CD14-positive monocyte (primary cell): ENCODE data around the gene TGFBR3. TPM values are rescaled to one million over a fixed set of nuclear protein-coding genes. Genes with fewer than 3 reads are reported as not detected.

Source experiments
- DNase-seq, 3 donors: peaks; one replicate each; pipeline ENCODE4 v3.0.0-alpha.2; 2011 to 2022
- H2AFZ ChIP-seq: 2 replicates; pipeline ENCODE4 v1.6.0; 2012; ENCODE audit warnings: mild to moderate bottlenecking, low read depth, low read length, inconsistent platforms; ENCODE audit not compliant: insufficient read depth, poor library complexity, severe bottlenecking
- H3K27ac ChIP-seq, 2 donors: 1 replicate in 1 of 2; 2 replicates in 1 of 2; pipeline ENCODE4 v1.5.1; 2012 to 2013; ENCODE audit warnings: low read length in 2 of 2, control low read depth in 1 of 2, inconsistent platforms in 1 of 2, low read depth in 1 of 2, mild to moderate bottlenecking in 1 of 2
- H3K27me3 ChIP-seq, 2 donors: one replicate each; pipeline versions ENCODE4 v1.6.0 to v1.6.1; 2011 to 2013; ENCODE audit warnings: low read length in 2 of 2; ENCODE audit not compliant: control insufficient read depth in 2 of 2, insufficient read depth in 2 of 2
- H3K36me3 ChIP-seq, 2 donors: replicated peaks in 1 of 2; 1 replicate in 1 of 2; 2 replicates in 1 of 2; pipeline versions ENCODE4 v1.5.1 to v1.6.1; 2012 to 2013; ENCODE audit warnings: low read length in 2 of 2, control low read depth in 1 of 2, inconsistent platforms in 1 of 2, mild to moderate bottlenecking in 1 of 2; ENCODE audit not compliant: insufficient read depth in 2 of 2, control insufficient read depth in 1 of 2
- H3K4me1 ChIP-seq, 2 donors: 1 replicate in 1 of 2; 2 replicates in 1 of 2; pipeline versions ENCODE4 v1.5.1 to v1.6.1; 2012 to 2013; ENCODE audit warnings: low read length in 2 of 2, control low read depth in 1 of 2, inconsistent platforms in 1 of 2, mild to moderate bottlenecking in 1 of 2, moderate library complexity in 1 of 2; ENCODE audit not compliant: insufficient read depth in 2 of 2, control insufficient read depth in 1 of 2
- H3K4me2 ChIP-seq: replicated peaks from 2 replicates; pipeline ENCODE3; 2012; ENCODE audit warnings: low read length, moderate library complexity, mild to moderate bottlenecking; ENCODE audit not compliant: poor library complexity, severe bottlenecking; ENCODE audit errors: extremely low read depth
- H3K4me3 ChIP-seq, 3 experiments: fragments of 200-600 bp in 1 of 3; sonication (generic) in 1 of 3; replicated peaks in 1 of 3; 1 replicate in 2 of 3; 2 replicates in 1 of 3; pipeline ENCODE4 v1.5.1; 2011 to 2013; ENCODE audit warnings: low read length in 3 of 3, mild to moderate bottlenecking in 3 of 3, control low read depth in 2 of 3, low read depth in 2 of 3, inconsistent platforms in 1 of 3, moderate library complexity in 1 of 3
- H3K79me2 ChIP-seq: 2 replicates; pipeline ENCODE4 v1.6.0; 2012; ENCODE audit warnings: mild to moderate bottlenecking, control low read depth, inconsistent platforms, low read length, moderate library complexity; ENCODE audit not compliant: insufficient read depth
- H3K9ac ChIP-seq: 2 replicates; pipeline ENCODE4 v1.6.0; 2017; ENCODE audit warnings: low read length, mild to moderate bottlenecking; ENCODE audit not compliant: insufficient read depth, poor library complexity, severe bottlenecking
- H3K9me3 ChIP-seq, 2 donors: replicated peaks in 1 of 2; 1 replicate in 1 of 2; 2 replicates in 1 of 2; pipeline versions ENCODE4 v1.5.1 to v1.6.1; 2012 to 2013; ENCODE audit warnings: low read length in 2 of 2, control low read depth in 1 of 2; ENCODE audit not compliant: control insufficient read depth in 1 of 2, insufficient read depth in 1 of 2
- H4K20me1 ChIP-seq: 2 replicates; pipeline ENCODE4 v1.6.0; 2012; ENCODE audit warnings: mild to moderate bottlenecking, low read length, control low read depth, moderate library complexity; ENCODE audit not compliant: insufficient read depth
- H3K27ac Mint-ChIP-seq, 7 donors: one replicate each; pipeline ENCODE4 v1.8.0; 2020; ENCODE audit warnings: mild to moderate bottlenecking in 7 of 7, mixed read lengths in 7 of 7, moderate library complexity in 6 of 7, inconsistent platforms in 2 of 7
- H3K27me3 Mint-ChIP-seq, 3 donors: one replicate each; pipeline ENCODE4 v1.8.0; 2021 to 2022; ENCODE audit warnings: low read depth in 3 of 3, mild to moderate bottlenecking in 3 of 3, mixed read lengths in 3 of 3, moderate library complexity in 3 of 3, inconsistent platforms in 1 of 3
- H3K36me3 Mint-ChIP-seq, 2 donors: one replicate each; pipeline ENCODE4 v1.8.0; 2020; ENCODE audit warnings: mixed read lengths in 2 of 2, inconsistent platforms in 1 of 2, mild to moderate bottlenecking in 1 of 2
- H3K4me1 Mint-ChIP-seq: one replicate; pipeline ENCODE4 v1.8.0; 2020; ENCODE audit warnings: mild to moderate bottlenecking, mixed read lengths
- H3K4me3 Mint-ChIP-seq, 2 donors: one replicate each; pipeline ENCODE4 v1.8.0; 2020; ENCODE audit warnings: mild to moderate bottlenecking in 2 of 2, mixed read lengths in 2 of 2, moderate library complexity in 1 of 2
- H3K9me3 Mint-ChIP-seq, 7 donors: one replicate each; pipeline ENCODE4 v1.8.0; 2020 to 2022; ENCODE audit warnings: mixed read lengths in 7 of 7, mild to moderate bottlenecking in 6 of 7, moderate library complexity in 6 of 7, inconsistent platforms in 2 of 7
- CTCF ChIP-seq: fragments of 200-600 bp; IDR thresholded peaks from one replicate; pipeline ENCODE4 v1.8.0; 2022; ENCODE audit warnings: antibody characterized with exemption, mild to moderate bottlenecking
- WGBS: methylation state at CpG from one replicate; pipeline ENCODE4 v1.1.5; 2013; ENCODE audit warnings: missing lambda C conversion rate; ENCODE audit not compliant: insufficient coverage; 5-methylcytosine and 5-hydroxymethylcytosine counted together
- intact Hi-C, 2 donors: fragments of 100-400 bp; cut with micrococcal nuclease; formaldehyde crosslinking; loops; one replicate each; pipeline versions ENCODE4 v1.15.0 to v1.15.1; 2023
- polyA plus RNA-seq, 3 donors: library from polyadenylated mRNA; depleted of rRNA in 1 of 3; unstranded in 2 of 3; stranded (reverse) in 1 of 3; fragments of 300-500 nt in 2 of 3; fragments of >200 nt in 1 of 3; fragmentation: Illumina TruSeq in 2 of 3; gene quantifications; 1 replicate in 2 of 3; 2 replicates in 1 of 3; pipeline ENCODE4 v1.2.3, GENCODE V29; 2012 to 2021

Gene TGFBR3
- polyA plus RNA-seq, 3 donors: 0.09 to 0.28 (median 0.20) TPM

GRCh38 chr1:91928026-91928425, 42.1 kb upstream of the TGFBR3 start:
- Mint-ChIP-seq H3K4me3 (no peak overlapping the region), H3K27ac (no peak overlapping the region), H3K27me3 (peaks cover 1 to 3% (median 2%) of the 10 kb centered on the region in 3 donors), H3K4me1 (no peaks in the 10 kb centered on the region), H3K9me3 (no peaks in the 10 kb centered on the region), H3K36me3 (no peaks in the 10 kb centered on the region)
- H3K9ac ChIP-seq: no peak overlapping the region
- no peaks in the 10 kb centered on the region for H3K9me3 ChIP-seq
- H2AFZ ChIP-seq: no peak overlapping the region
- no peaks in the 10 kb centered on the region for H3K79me2 ChIP-seq
- 94% methylated on average over 2 of the region's 2 CpGs for WGBS
- no peak overlapping the region for H3K4me2 ChIP-seq
- no peak for TF ChIP-seq CTCF
- H3K36me3 ChIP-seq: no peaks in the 10 kb centered on the region
- H3K4me3 ChIP-seq: no peak overlapping the region
- no peaks in the 10 kb centered on the region for H3K4me1 ChIP-seq
- intact Hi-C loops: loop anchor here (5.0 kb wide), 3 partner anchors 416 to 761 kb away; no protein-coding TSS in a partner anchor
- H3K27me3 ChIP-seq: no peaks in the 10 kb centered on the region
- no peak for DNase-seq
- H4K20me1 ChIP-seq: no peaks in the 10 kb centered on the region
- H3K27ac ChIP-seq: no peak overlapping the region

DNA sequence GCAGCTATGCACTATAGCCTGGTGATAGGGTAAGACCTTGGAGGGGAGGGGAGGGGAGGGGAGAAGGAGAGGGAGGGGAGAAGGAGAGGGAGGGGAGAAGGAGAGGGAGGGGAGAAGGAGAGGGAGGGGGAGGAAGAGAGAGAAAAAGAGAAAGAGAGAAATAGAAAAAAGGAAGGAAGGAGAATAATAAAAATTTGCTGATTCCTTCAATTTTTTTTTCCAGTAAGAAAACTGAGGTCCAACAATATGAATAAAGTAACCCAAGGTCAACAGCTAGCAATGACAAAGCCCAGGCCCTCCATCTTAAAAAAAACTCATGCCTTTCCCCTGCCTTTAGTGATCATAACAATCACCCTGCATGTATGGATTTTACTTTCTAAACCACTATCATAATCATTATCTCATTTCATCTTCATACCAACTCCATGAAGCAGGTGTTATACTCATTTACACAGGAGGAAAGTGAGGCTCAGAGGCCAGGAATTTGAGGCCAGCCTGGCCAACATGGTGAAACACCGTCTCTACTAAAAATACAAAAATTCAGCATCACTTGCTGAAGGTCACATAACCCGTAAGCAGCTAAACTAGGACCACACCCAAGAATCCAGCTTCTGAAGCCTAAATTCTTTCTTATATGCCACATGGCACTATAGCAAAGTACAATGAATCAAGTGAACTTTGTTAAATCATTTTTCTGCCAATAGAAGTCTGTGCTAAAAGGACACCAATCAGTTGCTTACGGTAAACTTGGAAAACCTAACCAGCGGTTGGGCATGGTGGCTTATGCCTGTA, 39.9 kb upstream of the TGFBR3 start:
- H3K79me2 ChIP-seq: no peaks in the 10 kb centered on the region
- no peaks in the 10 kb centered on the region for H4K20me1 ChIP-seq
- WGBS: 78% methylated on average over 2 of the region's 4 CpGs
- no peaks in the 10 kb centered on the region for H3K36me3 ChIP-seq
- H3K9me3 Mint-ChIP-seq: no peaks in the 10 kb centered on the region
- H3K9ac ChIP-seq: no peak overlapping the region
- no peaks in the 10 kb centered on the region for H3K4me1 ChIP-seq
- H3K27me3 Mint-ChIP-seq: peaks cover 1 to 10% (median 5%) of the 10 kb centered on the region in 3 donors
- H3K36me3 Mint-ChIP-seq: no peaks in the 10 kb centered on the region
- H3K9me3 ChIP-seq: no peaks in the 10 kb centered on the region
- no peak for TF ChIP-seq CTCF
- H3K27ac Mint-ChIP-seq: no peak overlapping the region
- DNase-seq: no peak
- H3K4me3 ChIP-seq: no peak overlapping the region
- H3K27me3 ChIP-seq: no peaks in the 10 kb centered on the region
- H3K4me1 Mint-ChIP-seq: no peaks in the 10 kb centered on the region
- H2AFZ ChIP-seq: no peak overlapping the region
- no peak overlapping the region for H3K4me2 ChIP-seq
- H3K27ac ChIP-seq: no peak overlapping the region
- no peak overlapping the region for H3K4me3 Mint-ChIP-seq
- intact Hi-C loops: loop anchor here (5.0 kb wide), 3 partner anchors 414 to 759 kb away; no protein-coding TSS in a partner anchor
